Mammary epithelial cell (primary cell): ENCODE data around the gene P2RY8.

Experiments
- EZH2 ChIP-seq: IDR thresholded peaks from 2 replicates; pipeline ENCODE4 v1.6.1; 2012; ENCODE audit warnings: low read length, inconsistent platforms, borderline replicate concordance
- TF ChIP-seq, protein P1 (sequence below), 2 donors: IDR thresholded peaks in 1 of 2; conservative IDR thresholded peaks in 1 of 2; 2 replicates each; pipeline ENCODE4 v1.5.1; 2011 to 2012; ENCODE audit warnings: inconsistent platforms in 2 of 2, low read length in 2 of 2, mild to moderate bottlenecking in 2 of 2, control low read depth in 1 of 2, low read depth in 1 of 2; ENCODE audit not compliant: insufficient read depth in 1 of 2; ENCODE audit errors: extremely low read depth in 1 of 2

DNA sequence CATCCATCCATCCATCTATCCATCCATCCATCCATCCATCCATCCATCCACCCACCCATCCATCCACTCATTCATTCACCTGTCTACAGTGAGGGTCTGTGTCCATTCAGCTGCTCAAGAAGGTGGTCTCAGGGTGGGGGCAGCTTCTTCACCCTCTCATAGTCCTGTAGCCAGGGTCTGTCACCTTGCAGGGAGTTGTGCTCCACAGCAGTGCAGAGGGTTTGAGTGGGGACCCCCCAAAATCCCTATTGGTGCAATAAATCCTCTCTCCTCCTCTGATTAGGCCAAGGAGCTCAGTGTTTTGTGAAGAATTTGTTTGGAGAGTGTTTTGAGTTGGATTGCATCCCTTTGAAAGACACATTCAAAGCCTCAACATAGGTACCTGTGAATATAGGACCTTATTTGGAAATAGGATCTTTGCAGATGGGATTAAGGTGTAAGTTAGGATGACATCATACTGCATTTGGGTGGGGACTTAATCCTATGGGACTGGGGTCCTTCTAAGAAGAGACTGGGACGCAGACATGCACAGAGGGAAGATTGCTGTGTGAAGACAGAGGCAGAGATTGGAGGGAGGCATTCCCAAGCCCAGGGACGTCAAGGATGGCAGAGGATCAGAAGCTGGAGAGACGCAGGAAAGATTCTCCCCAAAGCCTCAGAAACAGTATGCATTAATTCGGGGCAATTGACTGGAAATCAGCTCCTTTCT lies 12.0 kb downstream of the P2RY8 start:
- TF ChIP-seq, protein P1, sequence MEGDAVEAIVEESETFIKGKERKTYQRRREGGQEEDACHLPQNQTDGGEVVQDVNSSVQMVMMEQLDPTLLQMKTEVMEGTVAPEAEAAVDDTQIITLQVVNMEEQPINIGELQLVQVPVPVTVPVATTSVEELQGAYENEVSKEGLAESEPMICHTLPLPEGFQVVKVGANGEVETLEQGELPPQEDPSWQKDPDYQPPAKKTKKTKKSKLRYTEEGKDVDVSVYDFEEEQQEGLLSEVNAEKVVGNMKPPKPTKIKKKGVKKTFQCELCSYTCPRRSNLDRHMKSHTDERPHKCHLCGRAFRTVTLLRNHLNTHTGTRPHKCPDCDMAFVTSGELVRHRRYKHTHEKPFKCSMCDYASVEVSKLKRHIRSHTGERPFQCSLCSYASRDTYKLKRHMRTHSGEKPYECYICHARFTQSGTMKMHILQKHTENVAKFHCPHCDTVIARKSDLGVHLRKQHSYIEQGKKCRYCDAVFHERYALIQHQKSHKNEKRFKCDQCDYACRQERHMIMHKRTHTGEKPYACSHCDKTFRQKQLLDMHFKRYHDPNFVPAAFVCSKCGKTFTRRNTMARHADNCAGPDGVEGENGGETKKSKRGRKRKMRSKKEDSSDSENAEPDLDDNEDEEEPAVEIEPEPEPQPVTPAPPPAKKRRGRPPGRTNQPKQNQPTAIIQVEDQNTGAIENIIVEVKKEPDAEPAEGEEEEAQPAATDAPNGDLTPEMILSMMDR (conservative IDR thresholded peaks at IDR 0.05 in 1 of 2, IDR thresholded peaks at IDR 0.05 in 1 of 2; ENCODE audit: extremely low read depth in 1 of 2, insufficient read depth in 1 of 2, low read depth in 1 of 2, low read length in 2 of 2): no peak
- TF ChIP-seq EZH2: no peak
